Measurements from ENCODE around the gene RYR1.

DNA sequence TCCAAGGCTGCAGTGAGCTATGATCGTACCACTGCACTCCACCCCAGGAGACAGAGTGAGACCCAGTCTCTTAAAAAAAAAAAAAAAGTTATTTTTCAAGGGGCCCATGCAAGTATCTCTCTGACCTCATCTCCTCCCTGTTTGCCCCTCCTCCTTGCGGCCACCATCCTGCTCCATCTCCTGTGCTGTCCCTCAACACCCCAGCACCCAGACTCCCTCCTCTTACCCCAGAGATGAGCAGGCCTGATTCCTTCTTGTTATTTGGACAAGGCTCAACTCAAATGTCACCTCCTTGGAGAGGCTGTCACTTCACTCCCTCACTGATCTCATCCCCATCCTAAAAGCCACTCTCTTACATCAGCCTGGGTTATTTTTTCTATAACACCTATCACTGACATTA lies 4.4 kb downstream of the RYR1 start:
- TF ChIP-seq, protein P1, sequence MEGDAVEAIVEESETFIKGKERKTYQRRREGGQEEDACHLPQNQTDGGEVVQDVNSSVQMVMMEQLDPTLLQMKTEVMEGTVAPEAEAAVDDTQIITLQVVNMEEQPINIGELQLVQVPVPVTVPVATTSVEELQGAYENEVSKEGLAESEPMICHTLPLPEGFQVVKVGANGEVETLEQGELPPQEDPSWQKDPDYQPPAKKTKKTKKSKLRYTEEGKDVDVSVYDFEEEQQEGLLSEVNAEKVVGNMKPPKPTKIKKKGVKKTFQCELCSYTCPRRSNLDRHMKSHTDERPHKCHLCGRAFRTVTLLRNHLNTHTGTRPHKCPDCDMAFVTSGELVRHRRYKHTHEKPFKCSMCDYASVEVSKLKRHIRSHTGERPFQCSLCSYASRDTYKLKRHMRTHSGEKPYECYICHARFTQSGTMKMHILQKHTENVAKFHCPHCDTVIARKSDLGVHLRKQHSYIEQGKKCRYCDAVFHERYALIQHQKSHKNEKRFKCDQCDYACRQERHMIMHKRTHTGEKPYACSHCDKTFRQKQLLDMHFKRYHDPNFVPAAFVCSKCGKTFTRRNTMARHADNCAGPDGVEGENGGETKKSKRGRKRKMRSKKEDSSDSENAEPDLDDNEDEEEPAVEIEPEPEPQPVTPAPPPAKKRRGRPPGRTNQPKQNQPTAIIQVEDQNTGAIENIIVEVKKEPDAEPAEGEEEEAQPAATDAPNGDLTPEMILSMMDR (IDR thresholded peaks at IDR 0.05) = no peak
- TF ChIP-seq POLR2A (IDR thresholded peaks at IDR 0.05) = no peak
